T-cell (primary cell): Measurements from ENCODE around the gene MFSD2A. TPM values are rescaled to one million over a fixed set of nuclear protein-coding genes. Genes with fewer than 3 reads are reported as not detected.

Source experiments
- ATAC-seq, 4 experiments: fragments of 200-7000 bp in 3 of 4; fragments of 150-1000 bp in 1 of 4; cut with Tn5 transposase; replicated peaks in 1 of 4; 1 replicate in 3 of 4; 2 replicates in 1 of 4; pipeline ENCODE4 v1.10.0; 2021; ENCODE audit warnings: moderate library complexity in 3 of 4, mild to moderate bottlenecking in 2 of 4, moderate number of reproducible peaks in 1 of 4
- CTCF ChIA-PET, 2 donors: fragments of 300-600 bp; sonication (Branson Sonifier 250); formaldehyde crosslinking; loops; one replicate each; lab custom pipeline; 2022; ENCODE audit warnings: antibody characterized with exemption in 2 of 2; lab: Charles Lee
- POLR2A ChIA-PET, 2 donors: fragments of 300-600 bp; sonication (Branson Sonifier 250); formaldehyde crosslinking; loops; one replicate each; lab custom pipeline; 2022; ENCODE audit warnings: antibody characterized with exemption in 2 of 2; lab: Charles Lee
- DNase-seq, 35 experiments: peaks; one replicate each; pipeline versions ENCODE4 v3.0.0 to v3.0.0-alpha.2; 2013 to 2023
- H3K27ac ChIP-seq: one replicate; pipeline ENCODE4 v1.5.1; 2013; ENCODE audit warnings: low read length
- H3K27me3 ChIP-seq, 2 experiments: replicated peaks in 1 of 2; 1 replicate in 1 of 2; 2 replicates in 1 of 2; pipeline versions ENCODE4 v1.6.1 to v1.7.0; 2013; ENCODE audit warnings: low read length in 1 of 2, mixed read lengths in 1 of 2; ENCODE audit not compliant: control insufficient read depth in 2 of 2, insufficient read depth in 2 of 2; ENCODE audit errors: extremely low read depth in 1 of 2
- H3K36me3 ChIP-seq, 2 donors: 1 replicate in 1 of 2; 2 replicates in 1 of 2; pipeline versions ENCODE4 v1.6.1 to v1.7.0; 2013; ENCODE audit warnings: low read length in 1 of 2; ENCODE audit not compliant: control insufficient read depth in 2 of 2, insufficient read depth in 1 of 2; ENCODE audit errors: extremely low read depth in 1 of 2
- H3K4me1 ChIP-seq, 2 experiments: 1 replicate in 1 of 2; 2 replicates in 1 of 2; pipeline versions ENCODE4 v1.6.1 to v1.7.0; 2013; ENCODE audit warnings: low read length in 2 of 2, mixed read lengths in 1 of 2; ENCODE audit not compliant: insufficient read depth in 2 of 2, control insufficient read depth in 1 of 2; ENCODE audit errors: extremely low read depth in 1 of 2
- H3K4me3 ChIP-seq, 2 donors: 1 replicate in 1 of 2; 2 replicates in 1 of 2; pipeline versions ENCODE4 v1.5.1 to v1.7.0; 2013; ENCODE audit warnings: mild to moderate bottlenecking in 2 of 2, low read length in 1 of 2, moderate library complexity in 1 of 2; ENCODE audit not compliant: control insufficient read depth in 1 of 2; ENCODE audit errors: extremely low read depth in 1 of 2
- H3K9me3 ChIP-seq: 2 replicates; pipeline ENCODE4 v1.7.0; 2013
- H3K27ac Mint-ChIP-seq, 2 donors: one replicate each; pipeline ENCODE4 v1.8.0; 2020 to 2021; ENCODE audit warnings: mild to moderate bottlenecking in 2 of 2, mixed read lengths in 2 of 2
- H3K27me3 Mint-ChIP-seq, 2 donors: one replicate each; pipeline ENCODE4 v1.8.0; 2021 to 2022; ENCODE audit warnings: mixed read lengths in 2 of 2
- H3K36me3 Mint-ChIP-seq: one replicate; pipeline ENCODE4 v1.8.0; 2021; ENCODE audit warnings: mixed read lengths
- H3K4me1 Mint-ChIP-seq, 3 donors: one replicate each; pipeline ENCODE4 v1.8.0; 2020 to 2022; ENCODE audit warnings: mixed read lengths in 3 of 3, mild to moderate bottlenecking in 1 of 3
- H3K4me3 Mint-ChIP-seq, 3 donors: one replicate each; pipeline ENCODE4 v1.8.0; 2020 to 2022; ENCODE audit warnings: mild to moderate bottlenecking in 3 of 3, mixed read lengths in 3 of 3, moderate library complexity in 3 of 3
- H3K9me3 Mint-ChIP-seq, 3 donors: one replicate each; pipeline ENCODE4 v1.8.0; 2020 to 2022; ENCODE audit warnings: mixed read lengths in 3 of 3
- WGBS: methylation state at CpG from one replicate; pipeline ENCODE4 v1.1.5; 2013; ENCODE audit warnings: missing lambda C conversion rate; ENCODE audit not compliant: insufficient coverage; 5-methylcytosine and 5-hydroxymethylcytosine counted together
- total RNA-seq, 35 experiments: library from RNA in 6 of 35; stranded (reverse) in 6 of 35; fragments of 120-200 nt in 1 of 35; gene quantifications; one replicate each; pipeline versions ENCODE4 v1.2.1 to v1.2.4 and lab custom pipeline; 2013 to 2026

The MFSD2A gene
- total RNA-seq, 5 donors from 2014 or later (not counting 1 experiment from before 2014, with no cell fraction given), result 0.39 to 3.5 (median 1.4) TPM

GRCh38 chr1:39955547-39956539 lies 898 bp downstream of the MFSD2A start:
- Histone ChIP-seq H3K4me3 (peak overlapping the region; percentile 48 to 65), H3K4me1 (peaks cover 5 to 31% of the 10 kb centered on the region in 2 experiments), H3K27me3 (peaks cover 0 to 8% of the 10 kb centered on the region in 2 experiments), H3K27ac (no peak overlapping the region), H3K36me3 (no peaks in the 10 kb centered on the region), H3K9me3 (no peaks in the 10 kb centered on the region)
- CTCF ChIA-PET, result interaction anchor here (0.6 to 1.4 kb wide), 8 partner anchors 12 to 165 kb away, joined by 3 to 6 read pairs (median 4); no protein-coding TSS in a partner anchor
- H3K27ac Mint-ChIP-seq, result no peak overlapping the region
- H3K27me3 Mint-ChIP-seq, result no peaks in the 10 kb centered on the region
- H3K9me3 Mint-ChIP-seq, result no peaks in the 10 kb centered on the region
- ATAC-seq (peak; percentile 33 to 44 (median 42)), DNase-seq (peak in 25 of 35 experiments; percentile 3 to 57 (median 16))
- WGBS, result 21% methylated on average over 32 of the region's 36 CpGs
- POLR2A ChIA-PET, result no interaction called here
- H3K4me1 Mint-ChIP-seq, result peaks cover 25 to 32% (median 26%) of the 10 kb centered on the region in 3 donors
- H3K36me3 Mint-ChIP-seq, result no peaks in the 10 kb centered on the region
- H3K4me3 Mint-ChIP-seq, result peak overlapping the region; percentile 87 to 91 (median 87)

DNA sequence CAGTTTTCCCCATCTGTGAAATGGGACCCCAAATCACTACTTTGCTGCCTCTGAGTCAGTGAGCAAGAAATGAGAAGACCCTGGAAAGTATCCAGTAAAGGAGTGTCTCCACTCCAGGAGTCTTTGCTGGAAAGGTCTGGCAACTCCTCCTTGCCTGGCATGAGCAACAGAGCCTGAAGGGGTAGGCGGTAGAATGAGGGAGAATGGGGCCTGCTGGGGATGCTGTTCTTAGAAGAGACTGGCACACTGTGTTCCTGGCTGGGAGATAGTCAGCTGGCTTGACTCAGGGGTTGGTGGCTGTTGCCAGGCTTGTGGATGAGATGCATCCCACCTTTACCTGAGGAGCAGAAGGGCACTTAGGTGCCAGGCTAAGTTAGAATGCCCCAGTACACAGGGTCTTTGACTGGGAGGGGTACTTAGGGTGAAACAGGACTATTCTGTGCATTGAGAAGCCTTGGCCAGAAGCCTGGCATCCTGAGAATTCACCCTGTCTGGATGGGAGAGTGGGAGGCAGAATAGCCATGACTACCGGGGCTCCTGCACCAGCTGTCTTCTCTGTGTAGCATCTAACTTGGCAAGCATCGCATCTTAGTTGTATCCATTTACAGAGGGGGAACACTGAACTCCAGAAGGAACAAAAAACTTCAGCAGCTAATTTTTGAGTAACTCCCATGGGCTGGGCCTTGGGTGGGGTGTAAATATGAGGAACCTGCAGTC lies 2.5 kb downstream of the MFSD2A start:
- CTCF ChIA-PET, result interaction anchor here in 1 of 2 donors (0.6 kb wide), 1 partner anchor 85 kb away, joined by 10 read pairs; no protein-coding TSS in a partner anchor
- Mint-ChIP-seq H3K27me3 (no peaks in the 10 kb centered on the region), H3K4me3 (peak overlapping the region in 1 of 3 donors; percentile 91), H3K27ac (no peak overlapping the region), H3K9me3 (no peaks in the 10 kb centered on the region), H3K36me3 (no peaks in the 10 kb centered on the region), H3K4me1 (peaks cover 27 to 32% (median 28%) of the 10 kb centered on the region in 3 donors)
- Histone ChIP-seq H3K27ac (no peak overlapping the region), H3K27me3 (peaks cover 0 to 8% of the 10 kb centered on the region in 2 experiments), H3K9me3 (no peaks in the 10 kb centered on the region), H3K36me3 (no peaks in the 10 kb centered on the region), H3K4me3 (no peak overlapping the region), H3K4me1 (peaks cover 7 to 33% of the 10 kb centered on the region in 2 experiments)
- no peak for DNase-seq
- 100% methylated on average over 2 of the region's 3 CpGs for WGBS
- no peak for ATAC-seq
- POLR2A ChIA-PET, result interaction anchor here in 1 of 2 donors (0.6 kb wide), 1 partner anchor 42 kb away, joined by 3 read pairs; no protein-coding TSS in a partner anchor

DNA sequence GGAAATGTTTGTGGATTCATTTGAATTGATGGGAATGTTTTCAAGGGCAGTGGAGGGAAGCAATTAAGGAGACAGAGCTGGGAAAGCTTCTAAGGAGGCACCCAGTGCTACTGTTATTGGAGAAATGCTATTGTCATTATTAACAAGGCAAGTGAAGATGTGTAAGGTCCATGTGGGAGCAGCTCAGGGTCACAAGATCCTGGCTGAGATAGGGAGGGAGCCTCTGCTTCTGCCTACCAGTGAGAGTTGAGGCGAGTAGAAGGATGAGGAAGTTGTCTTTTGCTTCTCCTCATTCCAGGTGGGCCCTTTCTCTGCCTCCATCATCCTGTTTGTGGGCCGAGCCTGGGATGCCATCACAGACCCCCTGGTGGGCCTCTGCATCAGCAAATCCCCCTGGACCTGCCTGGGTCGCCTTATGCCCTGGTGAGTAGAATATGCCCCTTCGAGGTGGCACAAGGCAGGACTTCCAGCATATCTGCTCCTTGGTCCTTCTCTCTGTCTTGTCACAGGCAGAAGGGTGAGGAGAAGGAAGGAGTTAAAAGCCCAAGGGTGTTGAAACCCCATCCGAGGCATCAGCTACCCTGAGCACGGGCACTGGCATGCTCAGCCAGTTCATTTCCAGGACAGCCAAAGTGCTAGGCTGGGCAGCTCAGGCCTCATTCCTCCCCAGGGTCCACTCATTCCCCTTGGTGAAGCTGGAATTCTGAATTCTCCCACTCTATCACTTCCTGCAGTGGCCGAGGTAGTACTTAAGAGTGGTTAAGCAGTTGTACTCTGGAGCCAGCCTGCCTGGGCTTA lies 3.7 kb downstream of the MFSD2A start:
- no peak overlapping the region for H3K4me3 Mint-ChIP-seq
- Histone ChIP-seq H3K36me3 (no peaks in the 10 kb centered on the region), H3K27me3 (peaks cover 0 to 8% of the 10 kb centered on the region in 2 experiments), H3K27ac (no peak overlapping the region), H3K4me3 (no peak overlapping the region), H3K9me3 (no peaks in the 10 kb centered on the region), H3K4me1 (peaks cover 7 to 33% of the 10 kb centered on the region in 2 experiments)
- H3K27me3 Mint-ChIP-seq, result no peaks in the 10 kb centered on the region
- 89% methylated on average over 1 of the region's 7 CpGs for WGBS
- no peaks in the 10 kb centered on the region for H3K9me3 Mint-ChIP-seq
- CTCF ChIA-PET, result interaction anchor here in 1 of 2 donors (0.9 kb wide), 1 partner anchor 13 kb away, joined by 4 read pairs; no protein-coding TSS in a partner anchor
- POLR2A ChIA-PET, result no interaction called here
- no peak overlapping the region for H3K27ac Mint-ChIP-seq
- no peaks in the 10 kb centered on the region for H3K36me3 Mint-ChIP-seq
- ATAC-seq, result no peak
- DNase-seq, result no peak
- peaks cover 27 to 32% (median 28%) of the 10 kb centered on the region in 3 donors for H3K4me1 Mint-ChIP-seq

DNA sequence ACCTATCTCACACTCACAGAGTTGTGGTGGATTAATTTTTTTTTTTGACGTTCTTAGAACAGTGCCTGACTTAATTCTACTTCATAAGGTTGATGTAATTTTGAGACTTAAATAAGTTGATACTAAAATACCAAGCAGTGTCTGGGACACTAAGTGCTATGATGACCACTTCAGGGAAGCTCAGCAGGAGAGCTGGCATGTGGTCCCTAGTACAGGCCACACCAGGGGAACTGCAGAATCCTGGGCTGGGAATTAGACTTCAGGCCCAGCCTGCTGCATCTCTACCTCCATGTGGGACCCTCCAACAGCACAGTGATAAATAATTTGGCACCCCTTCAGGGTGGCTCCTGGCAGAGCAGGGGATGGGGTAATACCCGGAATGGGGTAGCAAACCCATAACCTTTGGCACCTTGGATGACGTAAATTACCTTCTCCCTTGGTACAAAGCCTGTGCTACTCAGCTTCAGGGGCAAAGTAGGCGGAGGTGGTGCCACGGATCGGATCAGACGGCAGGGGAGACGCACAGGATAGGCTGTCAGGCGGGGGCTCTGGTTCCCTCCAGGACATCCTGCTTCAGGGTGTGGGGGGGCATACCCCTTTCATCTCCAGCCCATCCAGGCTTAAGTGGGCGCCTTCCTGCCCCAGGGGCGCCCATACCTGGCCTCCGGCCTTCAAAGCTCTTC lies 4.8 kb downstream of the MFSD2A start:
- Mint-ChIP-seq H3K36me3 (no peaks in the 10 kb centered on the region), H3K4me1 (peaks cover 21 to 25% (median 23%) of the 10 kb centered on the region in 3 donors), H3K27me3 (no peaks in the 10 kb centered on the region), H3K9me3 (no peaks in the 10 kb centered on the region), H3K4me3 (no peak overlapping the region), H3K27ac (no peak overlapping the region)
- Histone ChIP-seq H3K9me3 (no peaks in the 10 kb centered on the region), H3K27ac (no peak overlapping the region), H3K27me3 (peaks cover 0 to 8% of the 10 kb centered on the region in 2 experiments), H3K4me3 (no peak overlapping the region), H3K36me3 (no peaks in the 10 kb centered on the region), H3K4me1 (peaks cover 7 to 28% of the 10 kb centered on the region in 2 experiments)
- DNase-seq (no peak), ATAC-seq (peak in 1 of 4 experiments; percentile 3)
- WGBS, result 87% methylated on average over 5 of the region's 12 CpGs
- ChIA-PET POLR2A (no interaction called here), CTCF (no interaction called here)

- 65% methylated on average over 10 of the region's 13 CpGs for WGBS
- Histone ChIP-seq H3K27ac (no peak overlapping the region), H3K9me3 (no peaks in the 10 kb centered on the region), H3K4me3 (peak overlapping the region in 1 of 2 donors; percentile 20), H3K27me3 (peaks cover 0 to 6% of the 10 kb centered on the region in 2 experiments), H3K36me3 (no peaks in the 10 kb centered on the region), H3K4me1 (peaks cover 7 to 21% of the 10 kb centered on the region in 2 experiments)
- peak in 25 of 35 experiments; percentile 6 to 50 (median 26) for DNase-seq
- Mint-ChIP-seq H3K4me1 (peaks cover 19 to 20% (median 19%) of the 10 kb centered on the region in 3 donors), H3K9me3 (no peaks in the 10 kb centered on the region), H3K36me3 (no peaks in the 10 kb centered on the region), H3K27ac (no peak overlapping the region), H3K4me3 (peak overlapping the region in 1 of 3 donors; percentile 27), H3K27me3 (no peaks in the 10 kb centered on the region)
- peak; percentile 47 to 77 (median 50) for ATAC-seq
- ChIA-PET CTCF (interaction anchor here in 1 of 2 donors (0.7 kb wide), 1 partner anchor 77 kb away, joined by 4 read pairs; no protein-coding TSS in a partner anchor), POLR2A (interaction anchor here in 1 of 2 donors (0.6 to 0.8 kb wide), 2 partner anchors 80 to 1047 kb away, joined by 5 to 6 read pairs; no protein-coding TSS in a partner anchor)
Observed at GRCh38 chr1:39960431-39960958, 5.5 kb downstream of the MFSD2A start.
